Thoracic aorta (tissue), 2 donors: ENCODE data around the gene CAMK1D. TPM values are rescaled to one million over a fixed set of nuclear protein-coding genes. Genes with fewer than 3 reads are reported as not detected.
"Not testable (repeated sequence)": the region's sequence is repeated elsewhere in the genome, so short reads cannot be mapped to it uniquely, and the experiment has no call there.

Experiments
- ATAC-seq: fragments of 150-250 bp; one replicate; pipeline ENCODE4 v1.8.0; 2017; ENCODE audit warnings: low read depth; ENCODE audit not compliant: insufficient number of reproducible peaks, low FRiP score
- DNase-seq: peaks from one replicate; pipeline ENCODE4 v3.0.0-alpha.2; 2020; ENCODE audit warnings: low spot score
- H3K27ac ChIP-seq, 2 donors: fragments of 200-600 bp; sonication (generic); 1 replicate in 1 of 2; 2 replicates in 1 of 2; pipeline ENCODE4 v1.5.1; 2016; ENCODE audit warnings: mild to moderate bottlenecking in 2 of 2, moderate library complexity in 2 of 2
- H3K27me3 ChIP-seq: fragments of 200-600 bp; sonication (generic); replicated peaks from 2 replicates; pipeline ENCODE4 v1.6.0; 2016; ENCODE audit warnings: mild to moderate bottlenecking; ENCODE audit not compliant: insufficient read depth
- H3K36me3 ChIP-seq: fragments of 200-600 bp; sonication (generic); one replicate; pipeline ENCODE4 v1.5.1; 2016
- H3K4me1 ChIP-seq, 2 donors: fragments of 200-600 bp; sonication (generic); 1 replicate in 1 of 2; 2 replicates in 1 of 2; pipeline versions ENCODE4 v1.5.1 to v1.6.0; 2016; ENCODE audit warnings: low read depth in 2 of 2, mild to moderate bottlenecking in 1 of 2; ENCODE audit not compliant: control insufficient read depth in 1 of 2
- H3K4me3 ChIP-seq: fragments of 200-600 bp; sonication (generic); 2 replicates; pipeline ENCODE4 v1.5.1; 2016; ENCODE audit warnings: mild to moderate bottlenecking
- H3K9me3 ChIP-seq: fragments of 200-600 bp; sonication (generic); 2 replicates; pipeline ENCODE4 v1.5.1; 2016
- CTCF ChIP-seq: fragments of 200-600 bp; sonication (generic); IDR thresholded peaks from one replicate; pipeline ENCODE4 v1.5.1; 2019; ENCODE audit warnings: antibody characterized with exemption
- total RNA-seq, 2 donors: library from RNA; depleted of rRNA; stranded (reverse); fragments of >200 nt; gene quantifications; one replicate each; pipeline versions ENCODE4 v1.1.0 to v1.2.3, GENCODE V29; 2016

The CAMK1D gene
- total RNA-seq, 2 donors from 2014 or later, result 8.7 to 11.2 TPM

GRCh38 chr10:12430406-12430982 lies 81.1 kb downstream of the CAMK1D start:
- DNase-seq (no peak), ATAC-seq (no peak)
- no peaks in the 10 kb centered on the region for H3K9me3 ChIP-seq
- H3K4me3 ChIP-seq, result no peak overlapping the region
- TF ChIP-seq CTCF, result no peak
- no peak overlapping the region for H3K27ac ChIP-seq
- no peaks in the 10 kb centered on the region for H3K4me1 ChIP-seq
- no peaks in the 10 kb centered on the region for H3K36me3 ChIP-seq
- H3K27me3 ChIP-seq, result no peaks in the 10 kb centered on the region

- ATAC-seq (no peak), DNase-seq (no peak)
- Histone ChIP-seq H3K4me3 (no peak overlapping the region), H3K4me1 (no peaks in the 10 kb centered on the region), H3K27me3 (no peaks in the 10 kb centered on the region), H3K9me3 (no peaks in the 10 kb centered on the region), H3K36me3 (no peaks in the 10 kb centered on the region), H3K27ac (no peak overlapping the region)
- no peak for TF ChIP-seq CTCF
Measured at GRCh38 chr10:12431151-12432101, 82.1 kb downstream of the CAMK1D start.

- ATAC-seq (no peak), DNase-seq (no peak)
- no peaks in the 10 kb centered on the region for H3K4me1 ChIP-seq
- H3K9me3 ChIP-seq, result no peaks in the 10 kb centered on the region
- no peak overlapping the region for H3K27ac ChIP-seq
- no peaks in the 10 kb centered on the region for H3K27me3 ChIP-seq
- H3K36me3 ChIP-seq, result no peaks in the 10 kb centered on the region
- no peak overlapping the region for H3K4me3 ChIP-seq
- no peak for TF ChIP-seq CTCF
Measured at GRCh38 chr10:12432402-12433189, 83.2 kb downstream of the CAMK1D start.

GRCh38 chr10:12434277-12434676 lies 84.9 kb downstream of the CAMK1D start:
- Histone ChIP-seq H3K9me3 (no peaks in the 10 kb centered on the region), H3K27ac (no peak overlapping the region), H3K36me3 (no peaks in the 10 kb centered on the region), H3K4me1 (no peaks in the 10 kb centered on the region), H3K4me3 (no peak overlapping the region), H3K27me3 (no peaks in the 10 kb centered on the region)
- DNase-seq (no peak), ATAC-seq (no peak)
- no peak for TF ChIP-seq CTCF

GRCh38 chr10:12434677-12435076 lies 85.3 kb downstream of the CAMK1D start:
- H3K27me3 ChIP-seq, H3K4me3 ChIP-seq, H3K27ac ChIP-seq, ATAC-seq, DNase-seq, H3K36me3 ChIP-seq, H3K9me3 ChIP-seq, H3K4me1 ChIP-seq: not testable (repeated sequence)
